K562 (cell line): ENCODE data around the gene MINDY4B. TPM values are rescaled to one million over a fixed set of nuclear protein-coding genes. Genes with fewer than 3 reads are reported as not detected.
"Not testable (repeated sequence)": the region's sequence is repeated elsewhere in the genome, so short reads cannot be mapped to it uniquely, and the experiment has no call there.

Source experiments
- ATAC-seq: fragments of 200-7000 bp; cut with Tn5 transposase; 3 replicates; pipeline ENCODE4 v1.9.1; 2020; ENCODE audit warnings: moderate library complexity
- BruUV-seq: library from RNA; stranded (reverse); fragments of 400-500 nt; replicated peaks from 2 replicates; lab custom pipeline; 2021; lab: Mats Ljungman, UMichigan
- CTCF ChIA-PET: fragments of 300-600 bp; formaldehyde crosslinking; extraction: SDS; loops from one replicate; lab custom pipeline; 2021; ENCODE audit warnings: low intra/inter-chr PET ratio; lab: Yijun Ruan, JAX
- POLR2A ChIA-PET: fragments of 300-600, 350-650 bp; sonication (Branson Sonifier 250); formaldehyde crosslinking; extraction: SDS; loops from one replicate; lab custom pipeline; 2021; ENCODE audit warnings: antibody characterized with exemption, inconsistent platforms; lab: Yijun Ruan, JAX
- DNase-seq, 4 experiments: peaks; one replicate each; pipeline versions ENCODE4 v3.0.0 to v3.0.0-alpha.2; 2011 to 2018; ENCODE audit warnings: low spot score in 3 of 4, mixed read lengths in 3 of 4; ENCODE audit errors: extremely low read depth in 1 of 4
- FAIRE-seq: peaks from 2 replicates; lab custom pipeline; 2011; peaks lifted over from hg19 to GRCh38; lab: Jason Lieb, UNC
- H2AFZ ChIP-seq: 2 replicates; pipeline ENCODE4 v1.6.0; 2011; ENCODE audit warnings: low read depth, low read length, control low read depth, inconsistent platforms
- H3K27ac ChIP-seq: fragments of 200-600 bp; 3 replicates; pipeline ENCODE4 v1.8.0; 2011; ENCODE audit warnings: low read depth, mild to moderate bottlenecking, control low read depth, inconsistent platforms, low read length, moderate library complexity, mixed read lengths; ENCODE audit errors: extremely low read depth
- H3K27me3 ChIP-seq, 2 experiments: fragments of 300-600 bp in 1 of 2; 2 replicates in 1 of 2; 3 replicates in 1 of 2; pipeline versions ENCODE4 v1.6.0 to v1.8.0; 2011; ENCODE audit warnings: inconsistent platforms in 2 of 2, low read length in 2 of 2, mild to moderate bottlenecking in 1 of 2, mixed read lengths in 1 of 2, moderate library complexity in 1 of 2; ENCODE audit not compliant: control insufficient read depth in 2 of 2, insufficient read depth in 2 of 2
- H3K36me3 ChIP-seq: fragments of 300-600 bp; 3 replicates; pipeline ENCODE4 v1.8.0; 2011; ENCODE audit warnings: mild to moderate bottlenecking, low read length, inconsistent platforms; ENCODE audit not compliant: control insufficient read depth, insufficient read depth
- H3K4me1 ChIP-seq, 2 experiments: fragments of 200-600 bp in 1 of 2; replicated peaks in 1 of 2; 2 replicates in 1 of 2; 3 replicates in 1 of 2; pipeline versions ENCODE4 v1.5.1 to v1.8.0; 2011; ENCODE audit warnings: inconsistent platforms in 2 of 2, low read length in 2 of 2, mild to moderate bottlenecking in 1 of 2, mixed read lengths in 1 of 2, moderate library complexity in 1 of 2; ENCODE audit not compliant: control insufficient read depth in 2 of 2, insufficient read depth in 2 of 2
- H3K4me2 ChIP-seq: 2 replicates; pipeline ENCODE4 v1.6.1; 2011; ENCODE audit warnings: low read length, control low read depth, inconsistent platforms, mixed read lengths; ENCODE audit not compliant: insufficient read depth
- H3K4me3 ChIP-seq: fragments of 200-600 bp; sonication (generic), shearing (Covaris generic); 2 replicates; pipeline ENCODE4 v1.5.1; 2016; ENCODE audit warnings: control low read depth, inconsistent platforms
- H3K79me2 ChIP-seq: fragments of 200-600 bp; 3 replicates; pipeline ENCODE4 v1.8.0; 2011; ENCODE audit warnings: low read length, inconsistent platforms; ENCODE audit not compliant: control insufficient read depth, insufficient read depth
- H3K9ac ChIP-seq, 2 experiments: 2 replicates each; pipeline versions ENCODE4 v1.6.0 to v1.6.1; 2011; ENCODE audit warnings: low read depth in 2 of 2, low read length in 2 of 2, control low read depth in 1 of 2, inconsistent platforms in 1 of 2, mild to moderate bottlenecking in 1 of 2, mixed read lengths in 1 of 2; ENCODE audit not compliant: insufficient read depth in 1 of 2
- H3K9me1 ChIP-seq: one replicate; pipeline ENCODE4 v1.6.0; 2011; ENCODE audit warnings: inconsistent platforms, mild to moderate bottlenecking, low read length, moderate library complexity; ENCODE audit not compliant: control insufficient read depth, insufficient read depth
- H3K9me3 ChIP-seq: replicated peaks from 2 replicates; pipeline ENCODE4 v1.5.1; 2011; ENCODE audit warnings: low read depth, low read length, inconsistent platforms; ENCODE audit not compliant: control insufficient read depth, insufficient read depth
- H4K20me1 ChIP-seq: replicated peaks from 2 replicates; pipeline ENCODE4 v1.6.1; 2011; ENCODE audit warnings: low read length, inconsistent platforms, mixed read lengths; ENCODE audit not compliant: control insufficient read depth, insufficient read depth
- CBX3 ChIP-seq, 2 experiments: IDR thresholded peaks; 1 replicate in 1 of 2; 2 replicates in 1 of 2; pipeline ENCODE4 v1.6.1; 2012; ENCODE audit warnings: inconsistent platforms in 2 of 2, low read length in 2 of 2, borderline replicate concordance in 1 of 2, control low read depth in 1 of 2
- CCNT2 ChIP-seq: IDR thresholded peaks from 2 replicates; pipeline ENCODE4 v1.6.1; 2011; ENCODE audit warnings: borderline replicate concordance, low read depth, mild to moderate bottlenecking, moderate library complexity, mixed read lengths, low read length; ENCODE audit not compliant: insufficient read length; ENCODE audit errors: extremely low read depth
- EP400 ChIP-seq: fragments of 450-650 bp; IDR thresholded peaks from 2 replicates; pipeline ENCODE4 v1.6.1; 2017; ENCODE audit warnings: antibody characterized with exemption, mild to moderate bottlenecking, moderate library complexity
- PRPF4 ChIP-seq: fragments of 200-400 bp; formaldehyde crosslinking; IDR thresholded peaks from one replicate; pipeline ENCODE4 v1.6.1; 2017; ENCODE audit warnings: low read length, low read depth, mild to moderate bottlenecking; ENCODE audit not compliant: insufficient read depth, poor library complexity, severe bottlenecking
- PTRF ChIP-seq: fragments of 450-650 bp; IDR thresholded peaks from 2 replicates; pipeline ENCODE4 v1.6.1; 2016; ENCODE audit warnings: mild to moderate bottlenecking, missing genetic modification characterization, missing compliant biosample characterization
- RBBP5 ChIP-seq: fragments of 200-600 bp; sonication (generic); IDR thresholded peaks from 2 replicates; pipeline ENCODE4 v1.6.1; 2012; ENCODE audit warnings: borderline replicate concordance, mild to moderate bottlenecking, low read length, control low read depth, inconsistent platforms; ENCODE audit not compliant: insufficient read depth, poor library complexity, severe bottlenecking
- ZNF408 ChIP-seq: fragments of 250-450 bp; sonication (Bioruptor Pico); IDR thresholded peaks from 2 replicates; pipeline ENCODE4 v1.4.0; 2020; ENCODE audit warnings: low read depth, mild to moderate bottlenecking, moderate library complexity
- ZNF77 ChIP-seq: fragments of 250-450 bp; sonication (Bioruptor Pico); IDR thresholded peaks from 2 replicates; pipeline ENCODE4 v1.5.0; 2020
- ZNF785 ChIP-seq: fragments of 250-450 bp; sonication (Bioruptor Pico); IDR thresholded peaks from 2 replicates; pipeline ENCODE4 v1.4.0; 2020; ENCODE audit warnings: mild to moderate bottlenecking
- WGBS: fragments of 100-300 bp; shearing (Covaris generic); methylation state at CpG from one replicate; pipeline ENCODE4 v1.1.6; 2016; ENCODE audit warnings: low coverage, mixed read lengths; ENCODE audit not compliant: insufficient coverage; ENCODE audit errors: missing lambda C conversion rate; 5-methylcytosine and 5-hydroxymethylcytosine counted together
- in situ Hi-C: fragments of 300-500 bp; cut with MboI; formaldehyde crosslinking; loops from 4 replicates; pipeline ENCODE4 v1.15.0; 2018; ENCODE audit warnings: inconsistent platforms, mixed read lengths
- intact Hi-C: fragments of 100-400 bp; cut with micrococcal nuclease; formaldehyde crosslinking; loops from 2 replicates; pipeline ENCODE4 v1.14.2; 2022
- polyA plus RNA-seq, 8 experiments: library from polyadenylated mRNA; depleted of rRNA in 4 of 8; stranded (reverse) in 5 of 8; unstranded in 3 of 8; fragments of >200 nt; fragmentation: Nextera tagmentation in 2 of 8; fragmentation: Illumina TruSeq in 1 of 8; extraction: Ambion mirVana in 2 of 8; extraction: Trizol in 1 of 8; gene quantifications; 2 replicates each; pipeline versions ENCODE4 v1.2.1 to v1.2.3, GENCODE V29; 2011 to 2014; ENCODE audit warnings: inconsistent platforms in 1 of 8, missing spikeins in 1 of 8
- total RNA-seq, 7 experiments: library from RNA; depleted of rRNA in 6 of 7; stranded (reverse); fragments of >200 nt in 6 of 7; fragmentation: Illumina TruSeq in 2 of 7; extraction: Trizol in 2 of 7; gene quantifications; 2 replicates each; pipeline versions ENCODE4 v1.2.1 to v1.2.3, GENCODE V29; 2011 to 2021; ENCODE audit warnings: low replicate concordance in 1 of 7
- TF ChIP-seq, protein P1 (sequence below): sonication (generic); IDR thresholded peaks from 2 replicates; pipeline ENCODE4 v1.6.1; 2016
- TF ChIP-seq, protein P2 (sequence below): sonication (generic); formaldehyde crosslinking; IDR thresholded peaks from 2 replicates; pipeline ENCODE4 v1.8.0; 2022; ENCODE audit warnings: mild to moderate bottlenecking, missing genetic modification reagents, borderline replicate concordance

MINDY4B gene
- total and polyA plus RNA-seq, 9 of the 15 experiments (the other 6 are each of a cell fraction or from before 2014, with no cell fraction given), result not detected

- intact Hi-C loops (no loop called here), in situ Hi-C loops (loop anchor here (25.0 kb wide), 1 partner anchor 325 kb away; the partner anchor contains the start of genes EIF2A and SERP1)
- DNase-seq, result no peak
- H2AFZ ChIP-seq, result no peak overlapping the region
- POLR2A ChIA-PET, result interaction anchor here (0.7 kb wide), 1 partner anchor 22 kb away, joined by 3 read pairs; no protein-coding TSS in a partner anchor
- H3K4me3 ChIP-seq, result no peak overlapping the region
- TF ChIP-seq ZNF77, result no peak
- TF ChIP-seq, protein P1, sequence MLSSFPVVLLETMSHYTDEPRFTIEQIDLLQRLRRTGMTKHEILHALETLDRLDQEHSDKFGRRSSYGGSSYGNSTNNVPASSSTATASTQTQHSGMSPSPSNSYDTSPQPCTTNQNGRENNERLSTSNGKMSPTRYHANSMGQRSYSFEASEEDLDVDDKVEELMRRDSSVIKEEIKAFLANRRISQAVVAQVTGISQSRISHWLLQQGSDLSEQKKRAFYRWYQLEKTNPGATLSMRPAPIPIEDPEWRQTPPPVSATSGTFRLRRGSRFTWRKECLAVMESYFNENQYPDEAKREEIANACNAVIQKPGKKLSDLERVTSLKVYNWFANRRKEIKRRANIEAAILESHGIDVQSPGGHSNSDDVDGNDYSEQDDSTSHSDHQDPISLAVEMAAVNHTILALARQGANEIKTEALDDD, result no peak
- TF ChIP-seq CCNT2, result no peak
- TF ChIP-seq EP400, result no peak
- no peak for TF ChIP-seq ZNF408 (CRISPR knock-in tag)
- TF ChIP-seq PRPF4, result no peak
- TF ChIP-seq, protein P2, sequence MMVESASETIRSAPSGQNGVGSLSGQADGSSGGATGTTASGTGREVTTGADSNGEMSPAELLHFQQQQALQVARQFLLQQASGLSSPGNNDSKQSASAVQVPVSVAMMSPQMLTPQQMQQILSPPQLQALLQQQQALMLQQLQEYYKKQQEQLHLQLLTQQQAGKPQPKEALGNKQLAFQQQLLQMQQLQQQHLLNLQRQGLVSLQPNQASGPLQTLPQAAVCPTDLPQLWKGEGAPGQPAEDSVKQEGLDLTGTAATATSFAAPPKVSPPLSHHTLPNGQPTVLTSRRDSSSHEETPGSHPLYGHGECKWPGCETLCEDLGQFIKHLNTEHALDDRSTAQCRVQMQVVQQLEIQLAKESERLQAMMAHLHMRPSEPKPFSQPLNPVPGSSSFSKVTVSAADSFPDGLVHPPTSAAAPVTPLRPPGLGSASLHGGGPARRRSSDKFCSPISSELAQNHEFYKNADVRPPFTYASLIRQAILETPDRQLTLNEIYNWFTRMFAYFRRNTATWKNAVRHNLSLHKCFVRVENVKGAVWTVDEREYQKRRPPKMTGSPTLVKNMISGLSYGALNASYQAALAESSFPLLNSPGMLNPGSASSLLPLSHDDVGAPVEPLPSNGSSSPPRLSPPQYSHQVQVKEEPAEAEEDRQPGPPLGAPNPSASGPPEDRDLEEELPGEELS (CRISPR knock-in tag), result no peak
- TF ChIP-seq ZNF785 (CRISPR knock-in tag), result no peak
- TF ChIP-seq PTRF (tag), result no peak
- TF ChIP-seq CBX3 (IDR thresholded peaks at IDR 0.05; ENCODE audit: borderline replicate concordance in 1 of 2, low read length in 2 of 2), result no peak
- no peak for TF ChIP-seq RBBP5
- H3K9ac ChIP-seq, result no peak overlapping the region
- CTCF ChIA-PET, result no interaction called here
- BruUV-seq, result no TSS peak
- 5% methylated on average over 2 of the region's 2 CpGs for WGBS
- H3K9me1 ChIP-seq, result no peaks in the 10 kb centered on the region
- H3K4me1 ChIP-seq, result no peaks in the 10 kb centered on the region
- H3K27me3 ChIP-seq, result peaks cover 2 to 13% of the 10 kb centered on the region in 2 experiments; a peak in 3 of 5 replicates
- no peak for FAIRE-seq
- H3K9me3 ChIP-seq, result no peaks in the 10 kb centered on the region
- ATAC-seq, result no peak
- H3K27ac ChIP-seq, result no peak overlapping the region
- no peak overlapping the region for H3K4me2 ChIP-seq
- H4K20me1 ChIP-seq, result no peaks in the 10 kb centered on the region
- no peaks in the 10 kb centered on the region for H3K79me2 ChIP-seq
- no peaks in the 10 kb centered on the region for H3K36me3 ChIP-seq
These were observed 43.4 kb downstream of the MINDY4B start for GRCh38 chr3:150861851-150862250.

GRCh38 chr3:150857936-150858335 is 47.3 kb downstream of the MINDY4B start:
- H3K27me3 ChIP-seq, result peaks cover 5 to 18% of the 10 kb centered on the region in 2 experiments; a peak in 3 of 5 replicates
- in situ Hi-C loops, result loop anchor here (25.0 kb wide), 1 partner anchor 321 kb away; the partner anchor contains the start of genes EIF2A and SERP1
- H3K4me2 ChIP-seq, H3K79me2 ChIP-seq, H3K9me3 ChIP-seq, H3K4me3 ChIP-seq, H4K20me1 ChIP-seq, POLR2A ChIA-PET, H2AFZ ChIP-seq, ATAC-seq, H3K4me1 ChIP-seq, intact Hi-C loops, BruUV-seq, H3K9ac ChIP-seq, H3K9me1 ChIP-seq, FAIRE-seq, CTCF ChIA-PET, H3K27ac ChIP-seq, DNase-seq, H3K36me3 ChIP-seq: not testable (repeated sequence)
- 4% methylated on average over 5 of the region's 8 CpGs for WGBS
